Measurements from ENCODE around the gene ZNF784. TPM values are rescaled to one million over a fixed set of nuclear protein-coding genes. Genes with fewer than 3 reads are reported as not detected.

ZNF784 gene
- total and polyA plus RNA-seq, 9 of the 15 experiments (the other 6 are each of a cell fraction or from before 2014, with no cell fraction given), result 0.14 to 6.1 (median 2.1) TPM

GRCh38 chr19:55653651-55654322, 29.4 kb upstream of the ZNF784 start (continued):
- TF ChIP-seq HOMEZ (CRISPR knock-in tag; IDR thresholded peaks at IDR 0.05) (no peak), MXI1 (IDR thresholded peaks at IDR 0.05; ENCODE audit: low read depth, low read length) (peak; percentile 94), LCOR (CRISPR knock-in tag; IDR thresholded peaks at IDR 0.05) (peak; percentile 84), BRD9 (IDR thresholded peaks at IDR 0.05; ENCODE audit: low read depth, partially characterized antibody) (peak; percentile 84), ZNF316 (IDR thresholded peaks at IDR 0.05) (no peak), ZNF644 (tag; IDR thresholded peaks at IDR 0.05; ENCODE audit: low read depth) (no peak), E2F4 (CRISPR knock-in tag; IDR thresholded peaks at IDR 0.05; ENCODE audit: low read depth) (no peak), ZNF589 (CRISPR knock-in tag; IDR thresholded peaks at IDR 0.05; ENCODE audit: low read depth) (no peak), ZNF280B (CRISPR knock-in tag; IDR thresholded peaks at IDR 0.05) (no peak), RBM25 (IDR thresholded peaks at IDR 0.05; ENCODE audit: low read depth, low read length, severe bottlenecking) (no peak)
- TF ChIP-seq, protein P1, sequence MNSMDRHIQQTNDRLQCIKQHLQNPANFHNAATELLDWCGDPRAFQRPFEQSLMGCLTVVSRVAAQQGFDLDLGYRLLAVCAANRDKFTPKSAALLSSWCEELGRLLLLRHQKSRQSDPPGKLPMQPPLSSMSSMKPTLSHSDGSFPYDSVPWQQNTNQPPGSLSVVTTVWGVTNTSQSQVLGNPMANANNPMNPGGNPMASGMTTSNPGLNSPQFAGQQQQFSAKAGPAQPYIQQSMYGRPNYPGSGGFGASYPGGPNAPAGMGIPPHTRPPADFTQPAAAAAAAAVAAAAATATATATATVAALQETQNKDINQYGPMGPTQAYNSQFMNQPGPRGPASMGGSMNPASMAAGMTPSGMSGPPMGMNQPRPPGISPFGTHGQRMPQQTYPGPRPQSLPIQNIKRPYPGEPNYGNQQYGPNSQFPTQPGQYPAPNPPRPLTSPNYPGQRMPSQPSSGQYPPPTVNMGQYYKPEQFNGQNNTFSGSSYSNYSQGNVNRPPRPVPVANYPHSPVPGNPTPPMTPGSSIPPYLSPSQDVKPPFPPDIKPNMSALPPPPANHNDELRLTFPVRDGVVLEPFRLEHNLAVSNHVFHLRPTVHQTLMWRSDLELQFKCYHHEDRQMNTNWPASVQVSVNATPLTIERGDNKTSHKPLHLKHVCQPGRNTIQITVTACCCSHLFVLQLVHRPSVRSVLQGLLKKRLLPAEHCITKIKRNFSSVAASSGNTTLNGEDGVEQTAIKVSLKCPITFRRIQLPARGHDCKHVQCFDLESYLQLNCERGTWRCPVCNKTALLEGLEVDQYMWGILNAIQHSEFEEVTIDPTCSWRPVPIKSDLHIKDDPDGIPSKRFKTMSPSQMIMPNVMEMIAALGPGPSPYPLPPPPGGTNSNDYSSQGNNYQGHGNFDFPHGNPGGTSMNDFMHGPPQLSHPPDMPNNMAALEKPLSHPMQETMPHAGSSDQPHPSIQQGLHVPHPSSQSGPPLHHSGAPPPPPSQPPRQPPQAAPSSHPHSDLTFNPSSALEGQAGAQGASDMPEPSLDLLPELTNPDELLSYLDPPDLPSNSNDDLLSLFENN (IDR thresholded peaks at IDR 0.05; ENCODE audit: low read depth in 2 of 2, low read length in 2 of 2), result 0 out of 4 replicates have a peak, but pooled peaks of 1 of the 2 experiments have one; percentile 37
- TF ChIP-seq, protein P2, sequence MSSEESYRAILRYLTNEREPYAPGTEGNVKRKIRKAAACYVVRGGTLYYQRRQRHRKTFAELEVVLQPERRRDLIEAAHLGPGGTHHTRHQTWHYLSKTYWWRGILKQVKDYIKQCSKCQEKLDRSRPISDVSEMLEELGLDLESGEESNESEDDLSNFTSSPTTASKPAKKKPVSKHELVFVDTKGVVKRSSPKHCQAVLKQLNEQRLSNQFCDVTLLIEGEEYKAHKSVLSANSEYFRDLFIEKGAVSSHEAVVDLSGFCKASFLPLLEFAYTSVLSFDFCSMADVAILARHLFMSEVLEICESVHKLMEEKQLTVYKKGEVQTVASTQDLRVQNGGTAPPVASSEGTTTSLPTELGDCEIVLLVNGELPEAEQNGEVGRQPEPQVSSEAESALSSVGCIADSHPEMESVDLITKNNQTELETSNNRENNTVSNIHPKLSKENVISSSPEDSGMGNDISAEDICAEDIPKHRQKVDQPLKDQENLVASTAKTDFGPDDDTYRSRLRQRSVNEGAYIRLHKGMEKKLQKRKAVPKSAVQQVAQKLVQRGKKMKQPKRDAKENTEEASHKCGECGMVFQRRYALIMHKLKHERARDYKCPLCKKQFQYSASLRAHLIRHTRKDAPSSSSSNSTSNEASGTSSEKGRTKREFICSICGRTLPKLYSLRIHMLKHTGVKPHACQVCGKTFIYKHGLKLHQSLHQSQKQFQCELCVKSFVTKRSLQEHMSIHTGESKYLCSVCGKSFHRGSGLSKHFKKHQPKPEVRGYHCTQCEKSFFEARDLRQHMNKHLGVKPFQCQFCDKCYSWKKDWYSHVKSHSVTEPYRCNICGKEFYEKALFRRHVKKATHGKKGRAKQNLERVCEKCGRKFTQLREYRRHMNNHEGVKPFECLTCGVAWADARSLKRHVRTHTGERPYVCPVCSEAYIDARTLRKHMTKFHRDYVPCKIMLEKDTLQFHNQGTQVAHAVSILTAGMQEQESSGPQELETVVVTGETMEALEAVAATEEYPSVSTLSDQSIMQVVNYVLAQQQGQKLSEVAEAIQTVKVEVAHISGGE (CRISPR knock-in tag; IDR thresholded peaks at IDR 0.05), result peak; percentile 85 to 97 (median 89); a peak in 5 of 6 replicates

All from K562 (cell line).